GM12878 (cell line): ENCODE measurements around the gene AQP3. TPM values are rescaled to one million over a fixed set of nuclear protein-coding genes. Genes with fewer than 3 reads are reported as not detected.

ENCODE experiments used
- ATAC-seq: fragments of 200-7000 bp; cut with Tn5 transposase; 3 replicates; pipeline ENCODE4 v1.9.1; 2020; ENCODE audit warnings: mild to moderate bottlenecking, moderate library complexity
- BruUV-seq: library from RNA; stranded (reverse); fragments of 400-500 nt; replicated peaks from 2 replicates; lab custom pipeline; 2021; lab: Mats Ljungman, UMichigan
- CTCF ChIA-PET: fragments of 300-600 bp; sonication (Branson Sonifier 250); formaldehyde crosslinking; extraction: SDS; loops from one replicate; lab custom pipeline; 2021; ENCODE audit warnings: inconsistent platforms; lab: Yijun Ruan, JAX
- POLR2A ChIA-PET: fragments of 350-600 bp; formaldehyde crosslinking; extraction: SDS; loops from one replicate; lab custom pipeline; 2021; ENCODE audit warnings: inconsistent platforms; lab: Charles Lee
- RAD21 ChIA-PET: fragments of 300-600 bp; sonication (Branson Sonifier 250); formaldehyde crosslinking; loops from one replicate; lab custom pipeline; 2023; ENCODE audit warnings: antibody characterized with exemption; ENCODE audit not compliant: unreplicated experiment; lab: Charles Lee
- SMC1A ChIA-PET: fragments of 300-600 bp; sonication (Branson Sonifier 250); formaldehyde crosslinking; loops from one replicate; lab custom pipeline; 2023; ENCODE audit not compliant: unreplicated experiment, uncharacterized antibody; lab: Charles Lee
- DNase-seq: peaks from one replicate; pipeline ENCODE4 v3.0.0-alpha.2; 2011; ENCODE audit warnings: low read depth, low spot score
- FAIRE-seq: peaks from 3 replicates; lab custom pipeline; 2011; peaks lifted over from hg19 to GRCh38; lab: Jason Lieb, UNC
- H2AFZ ChIP-seq: 2 replicates; pipeline ENCODE4 v1.6.0; 2011; ENCODE audit warnings: low read depth, low read length, control low read depth; ENCODE audit not compliant: control insufficient read depth
- H3K27ac ChIP-seq: 2 replicates; pipeline ENCODE4 v1.5.1; 2011; ENCODE audit warnings: control low read depth; ENCODE audit not compliant: control insufficient read depth, insufficient read depth
- H3K27me3 ChIP-seq, 2 experiments: replicated peaks in 1 of 2; 2 replicates each; pipeline versions ENCODE4 v1.6.0 to v1.6.1; 2011; ENCODE audit warnings: low read length in 1 of 2; ENCODE audit not compliant: control insufficient read depth in 2 of 2, insufficient read depth in 2 of 2
- H3K36me3 ChIP-seq, 2 experiments: 2 replicates each; pipeline ENCODE4 v1.5.1; 2011; ENCODE audit warnings: low read length in 1 of 2; ENCODE audit not compliant: control insufficient read depth in 2 of 2, insufficient read depth in 2 of 2
- H3K4me1 ChIP-seq: 2 replicates; pipeline ENCODE4 v1.6.1; 2011; ENCODE audit warnings: mild to moderate bottlenecking, low read length, moderate library complexity, mixed read lengths; ENCODE audit not compliant: control insufficient read depth, insufficient read depth
- H3K4me2 ChIP-seq: 2 replicates; pipeline ENCODE4 v1.6.0; 2011; ENCODE audit warnings: control low read depth; ENCODE audit not compliant: control insufficient read depth, insufficient read depth
- H3K4me3 ChIP-seq: fragments of 200-600 bp; sonication (generic); 2 replicates; pipeline ENCODE4 v1.5.1; 2016
- H3K79me2 ChIP-seq: 2 replicates; pipeline ENCODE4 v1.6.0; 2011; ENCODE audit warnings: low read length; ENCODE audit not compliant: control insufficient read depth, insufficient read depth
- H3K9ac ChIP-seq: 2 replicates; pipeline ENCODE4 v1.8.0; 2011; ENCODE audit warnings: low read length, control low read depth, mixed read lengths; ENCODE audit not compliant: control insufficient read depth, insufficient read depth
- H3K9me3 ChIP-seq: replicated peaks from 3 replicates; pipeline ENCODE4 v1.5.1; 2011; ENCODE audit warnings: mild to moderate bottlenecking, low read length; ENCODE audit not compliant: control insufficient read depth, insufficient read depth
- H4K20me1 ChIP-seq: 2 replicates; pipeline ENCODE4 v1.6.0; 2011; ENCODE audit not compliant: control insufficient read depth, insufficient read depth
- BCL11A ChIP-seq: IDR thresholded peaks from 2 replicates; pipeline ENCODE4 v1.6.1; 2011; ENCODE audit warnings: low read depth, low read length
- BHLHE40 ChIP-seq, 2 experiments: fragments of 450-650 bp in 1 of 2; IDR thresholded peaks; 2 replicates each; pipeline ENCODE4 v1.6.1; 2011 to 2017; ENCODE audit warnings: low read depth in 2 of 2, borderline replicate concordance in 1 of 2, improper control_type of control experiment in 1 of 2, low read length in 1 of 2, mild to moderate bottlenecking in 1 of 2
- FOXM1 ChIP-seq: IDR thresholded peaks from 2 replicates; pipeline ENCODE4 v1.6.1; 2012; ENCODE audit warnings: low read depth, mild to moderate bottlenecking, inconsistent platforms, low read length, moderate library complexity
- HDGF ChIP-seq: fragments of 450-650 bp; IDR thresholded peaks from 2 replicates; pipeline ENCODE4 v1.6.1; 2016; ENCODE audit warnings: antibody characterized with exemption
- IRF4 ChIP-seq: IDR thresholded peaks from 2 replicates; pipeline ENCODE4 v1.6.1; 2011; ENCODE audit warnings: low read depth, low read length
- KAT2A ChIP-seq: conservative IDR thresholded peaks from 2 replicates; pipeline ENCODE4 v1.6.1; 2011; ENCODE audit warnings: low read depth, low read length; ENCODE audit not compliant: control insufficient read depth
- MEF2A ChIP-seq: IDR thresholded peaks from 2 replicates; pipeline ENCODE4 v1.6.1; 2011; ENCODE audit warnings: low read depth, mild to moderate bottlenecking, low read length, moderate library complexity; ENCODE audit not compliant: insufficient read depth
- NFYB ChIP-seq: IDR thresholded peaks from 2 replicates; pipeline ENCODE4 v1.6.1; 2011; ENCODE audit warnings: low read depth, mild to moderate bottlenecking, low read length, improper control_type of control experiment, moderate library complexity; ENCODE audit not compliant: insufficient read depth
- PKNOX1 ChIP-seq: fragments of 450-650 bp; IDR thresholded peaks from 2 replicates; pipeline ENCODE4 v1.6.1; 2016; ENCODE audit warnings: mild to moderate bottlenecking
- POLR2AphosphoS2 ChIP-seq: IDR thresholded peaks from 2 replicates; pipeline ENCODE4 v1.6.1; 2011; ENCODE audit warnings: low read depth, mild to moderate bottlenecking, low read length, improper control_type of control experiment, moderate library complexity
- SPI1 ChIP-seq: IDR thresholded peaks from 2 replicates; pipeline ENCODE4 v1.6.1; 2011; ENCODE audit warnings: low read depth, mild to moderate bottlenecking, low read length, moderate library complexity, borderline replicate concordance; ENCODE audit not compliant: insufficient read depth
- WGBS: methylation state at CpG from one replicate; pipeline ENCODE4 v1.1.6; 2016; ENCODE audit warnings: low lambda C conversion rate; ENCODE audit not compliant: insufficient replicate concordance, insufficient coverage; ENCODE audit errors: missing lambda C conversion rate; 5-methylcytosine and 5-hydroxymethylcytosine counted together
- in situ Hi-C: fragments of 300-500 bp; cut with MboI; formaldehyde crosslinking; loops from 9 replicates; pipeline ENCODE4 v1.14.3; 2018; ENCODE audit warnings: mixed read lengths
- intact Hi-C: fragments of 100-400 bp; cut with micrococcal nuclease; formaldehyde crosslinking; loops from one replicate; pipeline ENCODE4 v1.14.2; 2022; ENCODE audit not compliant: unreplicated experiment
- polyA plus RNA-seq, 11 experiments: library from polyadenylated mRNA; depleted of rRNA in 4 of 11; unstranded in 6 of 11; stranded (reverse) in 5 of 11; fragments of >200 nt; fragmentation: Nextera tagmentation in 4 of 11; fragmentation: Illumina TruSeq in 1 of 11; extraction: Ambion mirVana in 4 of 11; extraction: Trizol in 1 of 11; gene quantifications; 1 replicate in 1 of 11; 2 replicates in 10 of 11; pipeline versions ENCODE4 v1.2.1 to v1.2.3, GENCODE V29; 2011 to 2016; ENCODE audit warnings: inconsistent platforms in 2 of 11, missing spikeins in 2 of 11, low read depth in 1 of 11
- total RNA-seq, 4 experiments: library from RNA; depleted of rRNA in 3 of 4; stranded (reverse); fragments of >200 nt in 3 of 4; fragmentation: Illumina TruSeq in 1 of 4; extraction: Trizol in 1 of 4; gene quantifications; 2 replicates each; pipeline versions ENCODE4 v1.2.1 to v1.2.3, GENCODE V29; 2013 to 2021
- TF ChIP-seq, protein P1 (sequence below): fragments of 150-350 bp; IDR thresholded peaks from 2 replicates; pipeline ENCODE4 v1.6.1; 2014; ENCODE audit warnings: mild to moderate bottlenecking, low read depth, low read length

AQP3 gene
- total and polyA plus RNA-seq, 10 of the 15 experiments (the other 5 are each of a cell fraction or from before 2014, with no cell fraction given): 0.60 to 11.8 (median 4.5) TPM

DNA sequence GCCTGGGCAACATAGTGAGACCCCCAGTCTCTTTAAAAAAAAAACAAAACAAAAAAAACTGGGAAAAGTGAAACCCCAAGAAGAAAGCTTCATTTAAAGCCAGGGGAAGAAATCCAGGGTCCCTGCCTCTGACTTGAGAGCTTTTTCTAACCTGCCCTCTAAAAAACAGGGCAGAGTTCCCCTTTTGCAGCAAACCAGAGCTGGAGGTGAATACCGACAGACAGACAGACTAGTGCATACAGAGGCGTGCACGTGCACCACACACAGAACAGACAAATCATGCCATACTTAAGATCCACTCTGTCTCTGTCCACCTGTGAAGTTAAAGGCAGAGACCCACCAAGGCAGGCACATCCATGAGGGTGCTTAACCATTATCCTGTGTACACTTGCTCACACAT, 11.7 kb upstream of the AQP3 start:
- no peaks in the 10 kb centered on the region for H3K27me3 ChIP-seq
- H3K9me3 ChIP-seq: no peaks in the 10 kb centered on the region
- H3K27ac ChIP-seq: no peak overlapping the region
- 46% methylated on average over 3 of the region's 3 CpGs for WGBS
- no peak overlapping the region for H3K9ac ChIP-seq
- no peak for TF ChIP-seq POLR2AphosphoS2
- TF ChIP-seq BHLHE40 (IDR thresholded peaks at IDR 0.05; ENCODE audit: borderline replicate concordance in 1 of 2, low read depth in 2 of 2, low read length in 1 of 2): peak in 1 of 2 experiments; percentile 76; a peak in 2 of 4 replicates
- TF ChIP-seq FOXM1: no peak
- TF ChIP-seq NFYB: no peak
- TF ChIP-seq IRF4: no peak
- TF ChIP-seq, protein P1, sequence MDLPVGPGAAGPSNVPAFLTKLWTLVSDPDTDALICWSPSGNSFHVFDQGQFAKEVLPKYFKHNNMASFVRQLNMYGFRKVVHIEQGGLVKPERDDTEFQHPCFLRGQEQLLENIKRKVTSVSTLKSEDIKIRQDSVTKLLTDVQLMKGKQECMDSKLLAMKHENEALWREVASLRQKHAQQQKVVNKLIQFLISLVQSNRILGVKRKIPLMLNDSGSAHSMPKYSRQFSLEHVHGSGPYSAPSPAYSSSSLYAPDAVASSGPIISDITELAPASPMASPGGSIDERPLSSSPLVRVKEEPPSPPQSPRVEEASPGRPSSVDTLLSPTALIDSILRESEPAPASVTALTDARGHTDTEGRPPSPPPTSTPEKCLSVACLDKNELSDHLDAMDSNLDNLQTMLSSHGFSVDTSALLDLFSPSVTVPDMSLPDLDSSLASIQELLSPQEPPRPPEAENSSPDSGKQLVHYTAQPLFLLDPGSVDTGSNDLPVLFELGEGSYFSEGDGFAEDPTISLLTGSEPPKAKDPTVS: no peak
- TF ChIP-seq PKNOX1: no peak
- peak; percentile 30; the same call in 1 of the 2 replicates for TF ChIP-seq SPI1
- no peak for TF ChIP-seq KAT2A
- no peak for TF ChIP-seq BCL11A
- no peak for TF ChIP-seq HDGF
- no peak for TF ChIP-seq MEF2A
- peaks cover 12 to 15% of the 10 kb centered on the region in 2 experiments for H3K36me3 ChIP-seq
- no peaks in the 10 kb centered on the region for H3K79me2 ChIP-seq
- ChIA-PET SMC1A (interaction anchor here (0.5 to 3.6 kb wide), 5 partner anchors 9 to 87 kb away, joined by 3 to 16 read pairs (median 4); partner anchors contain the start of gene NOL6), RAD21 (interaction anchor here (0.9 to 1.8 kb wide), 2 partner anchors 8 to 15 kb away, joined by 4 to 9 read pairs; partner anchors contain the start of gene NOL6), CTCF (interaction anchor here (0.6 to 2.9 kb wide), 12 partner anchors 9 to 384 kb away, joined by 3 to 12 read pairs (median 4); partner anchors contain the start of genes AQP3 and NOL6), POLR2A (no interaction called here)
- H4K20me1 ChIP-seq: peaks cover 3% of the 10 kb centered on the region; the same call in 1 of the 2 replicates
- no peak overlapping the region for H3K4me2 ChIP-seq
- DNase-seq (no peak), ATAC-seq (peak; percentile 51), FAIRE-seq (peak; percentile 83)
- intact Hi-C loops (loop anchor here (10.0 kb wide), 1 partner anchor 174 kb away; no protein-coding TSS in a partner anchor), in situ Hi-C loops (no loop called here)
- no peak overlapping the region for H3K4me3 ChIP-seq
- H2AFZ ChIP-seq: no peak overlapping the region
- H3K4me1 ChIP-seq: peaks cover 27% of the 10 kb centered on the region
- no TSS peak for BruUV-seq
